Stomach (tissue), 9 donors: ENCODE results near the gene STK38L. TPM values are rescaled to one million over a fixed set of nuclear protein-coding genes. Genes with fewer than 3 reads are reported as not detected.

Source experiments
- DNase-seq, 2 donors: peaks; one replicate each; pipeline versions ENCODE4 v3.0.0 to v3.0.0-alpha.2; 2013 to 2019
- H3K27ac ChIP-seq, 5 donors: fragments of 200-600 bp in 4 of 5; sonication (generic) in 4 of 5; one replicate each; pipeline ENCODE4 v1.5.1; 2013 to 2019; ENCODE audit warnings: mild to moderate bottlenecking in 1 of 5, moderate library complexity in 1 of 5
- H3K27me3 ChIP-seq, 3 donors: fragments of 200-600 bp; sonication (generic); one replicate each; pipeline ENCODE4 v1.5.1; 2017 to 2019; ENCODE audit warnings: mixed run types in 1 of 3
- H3K36me3 ChIP-seq, 4 donors: fragments of 200-600 bp; sonication (generic); 1 replicate in 3 of 4; 2 replicates in 1 of 4; pipeline ENCODE4 v1.5.1; 2016 to 2019
- H3K4me1 ChIP-seq, 4 donors: fragments of 200-600 bp; sonication (generic); one replicate each; pipeline ENCODE4 v1.5.1; 2016 to 2019
- H3K4me3 ChIP-seq, 4 donors: fragments of 200-600 bp; sonication (generic) in 3 of 4; one replicate each; pipeline ENCODE4 v1.5.1; 2016 to 2019; ENCODE audit warnings: mild to moderate bottlenecking in 1 of 4
- H3K9me3 ChIP-seq, 4 donors: fragments of 200-600 bp; sonication (generic); one replicate each; pipeline ENCODE4 v1.5.1; 2016 to 2019
- CTCF ChIP-seq, 7 experiments: fragments of 450-650 bp in 4 of 7; fragments of 200-600 bp in 3 of 7; sonication (generic) in 3 of 7; IDR thresholded peaks; one replicate each; pipeline ENCODE4 v1.5.1; 2016 to 2019; ENCODE audit warnings: antibody characterized with exemption in 7 of 7, control low read depth in 2 of 7, mild to moderate bottlenecking in 1 of 7
- EP300 ChIP-seq: sonication (generic); formaldehyde crosslinking; IDR thresholded peaks from one replicate; pipeline ENCODE4 v1.6.1; 2017; ENCODE audit warnings: antibody characterized with exemption
- POLR2A ChIP-seq, 4 donors: fragments of 450-650 bp; IDR thresholded peaks; one replicate each; pipeline ENCODE4 v1.6.1; 2016; ENCODE audit warnings: antibody characterized with exemption in 4 of 4, control low read depth in 2 of 4, mild to moderate bottlenecking in 1 of 4, moderate library complexity in 1 of 4
- POLR2AphosphoS5 ChIP-seq, 3 donors: sonication (generic); formaldehyde crosslinking; IDR thresholded peaks; one replicate each; pipeline ENCODE4 v1.6.1; 2016; ENCODE audit warnings: antibody characterized with exemption in 3 of 3
- WGBS, 5 donors: extraction: QIAGEN DNeasy Blood & Tissue Kit in 3 of 5; methylation state at CpG; one replicate each; pipeline versions ENCODE4 v1.1.5 to v1.1.7; 2013 to 2018; 5-methylcytosine and 5-hydroxymethylcytosine counted together
- intact Hi-C: fragments of 100-400 bp; cut with DNase I; formaldehyde crosslinking; loops from one replicate; pipeline ENCODE4 v1.15.1; 2023; ENCODE audit warnings: low total_unique reads
- polyA plus RNA-seq, 3 donors: library from polyadenylated mRNA; stranded (reverse); fragments of 200-250 nt; gene quantifications; one replicate each; pipeline ENCODE4 v1.2.3, GENCODE V29; 2013
- total RNA-seq, 5 donors: library from RNA; depleted of rRNA; stranded (reverse); fragments of >200 nt; gene quantifications; one replicate each; pipeline versions ENCODE4 v1.1.0 to v1.2.3, GENCODE V29; 2014 to 2016
- donor health status: healthy with polysubstance abuse.
- donor health status: Bipolar disorder and iron deficiency.
- donor health status: healthy.

Gene STK38L
- total and polyA plus RNA-seq, 8 donors = 8.5 to 118 (median 26.5) TPM

- Histone ChIP-seq H3K9me3 (no peaks in the 10 kb centered on the region), H3K4me3 (no peak overlapping the region), H3K27ac (no peak overlapping the region), H3K4me1 (peaks cover 0 to 28% (median 17%) of the 10 kb centered on the region in 4 donors), H3K27me3 (no peaks in the 10 kb centered on the region), H3K36me3 (peaks cover 0 to 44% (median 39%) of the 10 kb centered on the region in 4 donors)
- intact Hi-C loops = no loop called here
- TF ChIP-seq EP300 = no peak
- TF ChIP-seq CTCF (IDR thresholded peaks at IDR 0.05) = no peak
- TF ChIP-seq POLR2A (IDR thresholded peaks at IDR 0.05) = no peak
- TF ChIP-seq POLR2AphosphoS5 (IDR thresholded peaks at IDR 0.05) = no peak
- 94 to 100% (median 95%) methylated on average over 1 of the region's 1 CpG for WGBS, 5 donors
- no peak for DNase-seq
These were observed 55.0 kb downstream of the STK38L start for GRCh38 chr12:27299102-27299501.

GRCh38 chr12:27300226-27300625, 56.1 kb downstream of the STK38L start:
- Histone ChIP-seq H3K27me3 (no peaks in the 10 kb centered on the region), H3K36me3 (peaks cover 0 to 44% (median 39%) of the 10 kb centered on the region in 4 donors), H3K4me1 (peaks cover 0 to 24% (median 14%) of the 10 kb centered on the region in 4 donors), H3K27ac (no peak overlapping the region), H3K4me3 (no peak overlapping the region), H3K9me3 (no peaks in the 10 kb centered on the region)
- no peak for DNase-seq
- TF ChIP-seq POLR2AphosphoS5 (IDR thresholded peaks at IDR 0.05) (no peak), POLR2A (IDR thresholded peaks at IDR 0.05) (no peak), CTCF (IDR thresholded peaks at IDR 0.05) (no peak), EP300 (no peak)
- intact Hi-C loops = no loop called here

GRCh38 chr12:27303139-27304111, 59.3 kb downstream of the STK38L start:
- DNase-seq = no peak
- no peaks in the 10 kb centered on the region for H3K27me3 ChIP-seq
- H3K27ac ChIP-seq = peak overlapping the region in 1 of 5 donors; percentile 46
- H3K4me3 ChIP-seq = no peak overlapping the region
- peaks cover 2 to 39% (median 34%) of the 10 kb centered on the region in 4 donors for H3K36me3 ChIP-seq
- H3K9me3 ChIP-seq = no peaks in the 10 kb centered on the region
- peaks cover 0 to 27% (median 11%) of the 10 kb centered on the region in 4 donors for H3K4me1 ChIP-seq
- intact Hi-C loops = no loop called here
- 47 to 59% (median 53%) methylated on average over 3 of the region's 3 CpGs for WGBS, 5 donors
- TF ChIP-seq EP300 (no peak), CTCF (IDR thresholded peaks at IDR 0.05) (no peak)

- no peaks in the 10 kb centered on the region for H3K9me3 ChIP-seq
- H3K36me3 ChIP-seq = peaks cover 13 to 40% (median 37%) of the 10 kb centered on the region in 4 donors
- intact Hi-C loops = no loop called here
- H3K27me3 ChIP-seq = no peaks in the 10 kb centered on the region
- no peak overlapping the region for H3K4me3 ChIP-seq
- WGBS, 5 donors = 47 to 73% (median 67%) methylated on average over 1 of the region's 1 CpG
- DNase-seq = no peak
- TF ChIP-seq POLR2AphosphoS5 (IDR thresholded peaks at IDR 0.05) = no peak
- TF ChIP-seq EP300 = no peak
- TF ChIP-seq CTCF (IDR thresholded peaks at IDR 0.05) = no peak
- TF ChIP-seq POLR2A (IDR thresholded peaks at IDR 0.05) = no peak
- H3K27ac ChIP-seq = peak overlapping the region in 1 of 5 donors; percentile 31
- peaks cover 0 to 27% (median 11%) of the 10 kb centered on the region in 4 donors for H3K4me1 ChIP-seq
These were observed 60.8 kb downstream of the STK38L start for GRCh38 chr12:27304856-27305255.
